Caco-2 (cell line): ENCODE data around the gene NKX2-3. TPM values are rescaled to one million over a fixed set of nuclear protein-coding genes. Genes with fewer than 3 reads are reported as not detected.

Experiments used
- BruUV-seq: library from RNA; stranded (reverse); fragments of 400-500 nt; replicated peaks from 2 replicates; lab custom pipeline; 2021; lab: Mats Ljungman, UMichigan
- CTCF ChIA-PET: fragments of 300-600 bp; sonication (Branson Sonifier 250); formaldehyde crosslinking; loops from one replicate; lab custom pipeline; 2022; ENCODE audit warnings: antibody characterized with exemption; lab: Charles Lee
- POLR2A ChIA-PET: fragments of 300-600 bp; sonication (Branson Sonifier 250); formaldehyde crosslinking; loops from one replicate; lab custom pipeline; 2022; ENCODE audit warnings: antibody characterized with exemption; lab: Charles Lee
- DNase-seq, 2 experiments: peaks; one replicate each; pipeline versions ENCODE4 v3.0.0 to v3.0.0-alpha.2; 2020 to 2022
- H3K27me3 ChIP-seq: replicated peaks from 2 replicates; pipeline ENCODE4 v1.6.0; 2011; ENCODE audit warnings: low read length; ENCODE audit not compliant: control insufficient read depth, insufficient read depth
- H3K36me3 ChIP-seq: 2 replicates; pipeline ENCODE4 v1.5.1; 2011; ENCODE audit warnings: low read length; ENCODE audit not compliant: control insufficient read depth, insufficient read depth
- H3K4me1 ChIP-seq: fragments of 250-450 bp; sonication (Bioruptor Pico); 2 replicates; pipeline ENCODE4 v1.5.1; 2020; ENCODE audit warnings: mild to moderate bottlenecking
- H3K4me3 ChIP-seq: 2 replicates; pipeline ENCODE4 v1.5.1; 2011; ENCODE audit warnings: low read depth, mild to moderate bottlenecking, control low read depth, low read length
- H3K9me3 ChIP-seq: fragments of 250-450 bp; sonication (Bioruptor Pico); 2 replicates; pipeline ENCODE4 v1.5.1; 2020; ENCODE audit warnings: mild to moderate bottlenecking, moderate library complexity
- H3K27ac Mint-ChIP-seq: one replicate; pipeline ENCODE4 v1.8.0; 2022; ENCODE audit warnings: mixed read lengths; ENCODE audit not compliant: unreplicated experiment
- H3K27me3 Mint-ChIP-seq: one replicate; pipeline ENCODE4 v1.8.0; 2022; ENCODE audit warnings: mixed read lengths; ENCODE audit not compliant: insufficient read depth, unreplicated experiment
- H3K36me3 Mint-ChIP-seq: one replicate; pipeline ENCODE4 v1.8.0; 2022; ENCODE audit warnings: mild to moderate bottlenecking, mixed read lengths; ENCODE audit not compliant: insufficient read depth, unreplicated experiment
- H3K4me1 Mint-ChIP-seq: one replicate; pipeline ENCODE4 v1.8.0; 2022; ENCODE audit warnings: low read depth, mixed read lengths; ENCODE audit not compliant: unreplicated experiment
- H3K4me3 Mint-ChIP-seq: one replicate; pipeline ENCODE4 v1.8.0; 2022; ENCODE audit warnings: mild to moderate bottlenecking, moderate library complexity, mixed read lengths; ENCODE audit not compliant: unreplicated experiment
- H3K9me3 Mint-ChIP-seq: one replicate; pipeline ENCODE4 v1.8.0; 2022; ENCODE audit warnings: mixed read lengths; ENCODE audit not compliant: unreplicated experiment
- CTCF ChIP-seq, 2 experiments: fragments of 200-600 bp in 1 of 2; IDR thresholded peaks; 1 replicate in 1 of 2; 2 replicates in 1 of 2; pipeline versions ENCODE4 v1.5.1 to v1.8.0; 2011 to 2022; ENCODE audit warnings: antibody characterized with exemption in 1 of 2, control low read depth in 1 of 2, inconsistent platforms in 1 of 2, low read depth in 1 of 2, low read length in 1 of 2, mild to moderate bottlenecking in 1 of 2, moderate library complexity in 1 of 2; ENCODE audit not compliant: insufficient read depth in 1 of 2, severe bottlenecking in 1 of 2, unreplicated experiment in 1 of 2
- intact Hi-C: fragments of 100-400 bp; cut with micrococcal nuclease; formaldehyde crosslinking; loops from one replicate; pipeline ENCODE4 v1.10.0; 2022; ENCODE audit not compliant: unreplicated experiment
- total RNA-seq: library from RNA; stranded (reverse); gene quantifications from 2 replicates; pipeline ENCODE4 v1.2.3, GENCODE V29; 2022

NKX2-3 gene
- total RNA-seq, 1 experiment from 2014 or later, result 0.43 TPM

GRCh38 chr10:99558708-99559107 is 26.0 kb downstream of the NKX2-3 start:
- H3K4me1 ChIP-seq, result peaks cover 3% of the 10 kb centered on the region; the same call in 1 of the 2 replicates
- BruUV-seq, result no TSS peak
- H3K4me3 Mint-ChIP-seq, result no peak overlapping the region
- ChIA-PET POLR2A (no interaction called here), CTCF (interaction anchor here (1.2 kb wide), 1 partner anchor 21 kb away, joined by 3 read pairs; no protein-coding TSS in a partner anchor)
- H3K36me3 ChIP-seq, result no peaks in the 10 kb centered on the region
- intact Hi-C loops, result no loop called here
- H3K4me3 ChIP-seq, result no peak overlapping the region
- no peaks in the 10 kb centered on the region for H3K36me3 Mint-ChIP-seq
- no peaks in the 10 kb centered on the region for H3K9me3 Mint-ChIP-seq
- TF ChIP-seq CTCF (IDR thresholded peaks at IDR 0.05; ENCODE audit: insufficient read depth in 1 of 2, low read depth in 1 of 2, low read length in 1 of 2, severe bottlenecking in 1 of 2, unreplicated experiment in 1 of 2), result no peak
- no peaks in the 10 kb centered on the region for H3K27me3 ChIP-seq
- no peaks in the 10 kb centered on the region for H3K4me1 Mint-ChIP-seq
- peaks cover 6% of the 10 kb centered on the region for H3K27me3 Mint-ChIP-seq
- no peak overlapping the region for H3K27ac Mint-ChIP-seq
- H3K9me3 ChIP-seq, result no peaks in the 10 kb centered on the region
- no peak for DNase-seq

- ChIA-PET CTCF (interaction anchor here (0.6 to 1.3 kb wide), 5 partner anchors 12 to 125 kb away, joined by 3 to 12 read pairs (median 4); partner anchors contain the start of gene SLC25A28), POLR2A (interaction anchor here (0.6 kb wide), 1 partner anchor 92 kb away, joined by 4 read pairs; no protein-coding TSS in a partner anchor)
- Mint-ChIP-seq H3K9me3 (no peaks in the 10 kb centered on the region), H3K27me3 (no peaks in the 10 kb centered on the region), H3K27ac (no peak overlapping the region), H3K36me3 (no peaks in the 10 kb centered on the region), H3K4me3 (no peak overlapping the region), H3K4me1 (no peaks in the 10 kb centered on the region)
- intact Hi-C loops, result loop anchor here (1.0 kb wide), 3 partner anchors 52 to 151 kb away; no protein-coding TSS in a partner anchor
- BruUV-seq, result no TSS peak
- H3K9me3 ChIP-seq, result no peaks in the 10 kb centered on the region
- peak; percentile 81 to 87 for TF ChIP-seq CTCF (IDR thresholded peaks at IDR 0.05; ENCODE audit: insufficient read depth in 1 of 2, low read depth in 1 of 2, low read length in 1 of 2, severe bottlenecking in 1 of 2, unreplicated experiment in 1 of 2)
- H3K4me3 ChIP-seq, result no peak overlapping the region
- no peaks in the 10 kb centered on the region for H3K27me3 ChIP-seq
- no peaks in the 10 kb centered on the region for H3K36me3 ChIP-seq
- peak; percentile 70 to 80 for DNase-seq
- peaks cover 7% of the 10 kb centered on the region; the same call in 1 of the 2 replicates for H3K4me1 ChIP-seq
These were observed 27.8 kb downstream of the NKX2-3 start for GRCh38 chr10:99560277-99561126.

- BruUV-seq, result no TSS peak
- no peak for DNase-seq
- Histone ChIP-seq H3K4me1 (0 out of 2 replicates have a peak, but pooled peaks cover 5% of the 10 kb centered on the region), H3K36me3 (no peaks in the 10 kb centered on the region), H3K27me3 (no peaks in the 10 kb centered on the region), H3K9me3 (no peaks in the 10 kb centered on the region), H3K4me3 (no peak overlapping the region)
- POLR2A ChIA-PET, result no interaction called here
- no peaks in the 10 kb centered on the region for H3K36me3 Mint-ChIP-seq
- no peak for TF ChIP-seq CTCF (IDR thresholded peaks at IDR 0.05; ENCODE audit: insufficient read depth in 1 of 2, low read depth in 1 of 2, low read length in 1 of 2, severe bottlenecking in 1 of 2, unreplicated experiment in 1 of 2)
- H3K4me3 Mint-ChIP-seq, result no peak overlapping the region
- H3K9me3 Mint-ChIP-seq, result no peaks in the 10 kb centered on the region
- CTCF ChIA-PET, result no interaction called here
- intact Hi-C loops, result no loop called here
- H3K4me1 Mint-ChIP-seq, result no peaks in the 10 kb centered on the region
- no peak overlapping the region for H3K27ac Mint-ChIP-seq
- H3K27me3 Mint-ChIP-seq, result no peaks in the 10 kb centered on the region
These were observed 29.9 kb downstream of the NKX2-3 start for GRCh38 chr10:99562631-99563030.
